BLaER1 treated with 17β-estradiol and CSF1 and Interleukin-3, amounts not matched to agents 10 nM and 100 nM (cell line): ENCODE results near the gene SBF2.

Experiments
- H3K27ac ChIP-seq, 11 experiments: shearing (Covaris generic); formaldehyde crosslinking; 2 replicates each; pipeline ENCODE4 v1.8.1; 2022
- H3K27me3 ChIP-seq, 11 experiments: shearing (Covaris generic); formaldehyde crosslinking; 2 replicates each; pipeline ENCODE4 v1.8.1; 2022
- H3K36me3 ChIP-seq, 11 experiments: shearing (Covaris generic); formaldehyde crosslinking; 2 replicates each; pipeline ENCODE4 v1.8.1; 2022
- H3K4me1 ChIP-seq, 10 experiments: shearing (Covaris generic); formaldehyde crosslinking; 2 replicates each; pipeline ENCODE4 v1.8.1; 2022
- H3K4me2 ChIP-seq, 11 experiments: shearing (Covaris generic); formaldehyde crosslinking; 2 replicates each; pipeline ENCODE4 v1.8.1; 2022
- H3K4me3 ChIP-seq, 10 experiments: shearing (Covaris generic); formaldehyde crosslinking; 2 replicates each; pipeline ENCODE4 v1.8.1; 2022
- H3K9ac ChIP-seq, 11 experiments: shearing (Covaris generic); formaldehyde crosslinking; 2 replicates each; pipeline ENCODE4 v1.8.1; 2022
- H3K9me3 ChIP-seq, 11 experiments: shearing (Covaris generic); formaldehyde crosslinking; replicated peaks in 1 of 11; 2 replicates each; pipeline ENCODE4 v1.8.1; 2022
- H4K20me1 ChIP-seq, 11 experiments: shearing (Covaris generic); formaldehyde crosslinking; 2 replicates each; pipeline ENCODE4 v1.8.1; 2022
- Cebpa-rat ChIP-seq, 11 experiments: shearing (Covaris generic); IDR thresholded peaks; 2 replicates each; pipeline ENCODE4 v1.8.1; 2022

Gene SBF2

DNA sequence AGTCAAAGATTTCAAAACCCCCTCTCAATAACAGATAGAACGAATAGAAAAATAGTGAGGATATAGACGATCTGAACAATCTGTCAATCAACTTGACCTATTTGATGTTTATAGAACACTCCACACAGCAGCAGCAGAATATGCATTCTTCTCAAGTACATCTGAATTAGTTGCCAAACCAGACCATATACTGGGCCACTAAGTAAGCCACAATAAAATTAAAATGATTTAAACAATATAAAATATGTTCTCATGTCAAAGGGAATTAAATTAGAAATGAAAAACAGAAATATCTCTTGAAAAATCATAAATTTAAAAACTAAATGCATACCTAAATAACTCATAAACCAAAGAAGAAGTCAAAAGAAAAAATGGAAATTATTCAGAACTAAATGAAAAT lies 229.2 kb downstream of the SBF2 start:
- peaks cover 13 to 32% (median 20%) of the 10 kb centered on the region in 11 experiments; a peak in 21 of 22 replicates for H3K9me3 ChIP-seq
- no peaks in the 10 kb centered on the region for H3K4me1 ChIP-seq
- no peak overlapping the region for H3K4me2 ChIP-seq
- H3K9ac ChIP-seq: no peak overlapping the region
- peaks cover 0 to 61% (median 0%) of the 10 kb centered on the region in 11 experiments; a peak in 4 of 22 replicates for H4K20me1 ChIP-seq
- no peak overlapping the region for H3K27ac ChIP-seq
- H3K4me3 ChIP-seq: no peak overlapping the region
- H3K27me3 ChIP-seq: no peaks in the 10 kb centered on the region
- H3K36me3 ChIP-seq: no peaks in the 10 kb centered on the region
- no peak for TF ChIP-seq Cebpa-rat (IDR thresholded peaks at IDR 0.05)

DNA sequence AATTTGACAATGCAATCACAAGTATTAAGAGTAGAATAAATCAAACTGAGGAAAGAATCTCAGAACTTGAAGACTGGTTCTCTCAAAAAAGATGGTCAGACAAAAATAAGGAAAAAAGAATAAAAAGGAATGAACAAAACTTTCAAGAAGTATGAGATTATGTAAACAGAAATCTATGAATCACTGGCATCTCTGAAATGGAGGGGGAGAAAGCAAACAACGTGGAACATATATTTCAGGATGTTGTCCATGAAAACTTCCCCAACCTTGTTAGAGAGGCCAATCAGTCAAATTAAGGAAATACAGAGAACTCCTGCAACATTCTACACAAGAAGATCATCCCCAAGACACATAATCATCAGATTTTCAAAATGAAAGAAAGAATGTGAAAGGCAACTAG lies 235.7 kb downstream of the SBF2 start:
- H3K36me3 ChIP-seq: peaks cover 0 to 10% (median 0%) of the 10 kb centered on the region in 11 experiments; a peak in 1 of 22 replicates
- no peak for TF ChIP-seq Cebpa-rat (IDR thresholded peaks at IDR 0.05)
- peaks cover 50 to 79% (median 62%) of the 10 kb centered on the region in 11 experiments for H3K9me3 ChIP-seq
- no peak overlapping the region for H3K4me2 ChIP-seq
- no peaks in the 10 kb centered on the region for H3K27me3 ChIP-seq
- H4K20me1 ChIP-seq: peaks cover 0 to 47% (median 0%) of the 10 kb centered on the region in 11 experiments; a peak in 4 of 22 replicates
- H3K27ac ChIP-seq: no peak overlapping the region
- peaks cover 0 to 8% (median 2%) of the 10 kb centered on the region in 10 experiments; a peak in 9 of 20 replicates for H3K4me1 ChIP-seq
- H3K4me3 ChIP-seq: no peak overlapping the region
- H3K9ac ChIP-seq: no peak overlapping the region

DNA sequence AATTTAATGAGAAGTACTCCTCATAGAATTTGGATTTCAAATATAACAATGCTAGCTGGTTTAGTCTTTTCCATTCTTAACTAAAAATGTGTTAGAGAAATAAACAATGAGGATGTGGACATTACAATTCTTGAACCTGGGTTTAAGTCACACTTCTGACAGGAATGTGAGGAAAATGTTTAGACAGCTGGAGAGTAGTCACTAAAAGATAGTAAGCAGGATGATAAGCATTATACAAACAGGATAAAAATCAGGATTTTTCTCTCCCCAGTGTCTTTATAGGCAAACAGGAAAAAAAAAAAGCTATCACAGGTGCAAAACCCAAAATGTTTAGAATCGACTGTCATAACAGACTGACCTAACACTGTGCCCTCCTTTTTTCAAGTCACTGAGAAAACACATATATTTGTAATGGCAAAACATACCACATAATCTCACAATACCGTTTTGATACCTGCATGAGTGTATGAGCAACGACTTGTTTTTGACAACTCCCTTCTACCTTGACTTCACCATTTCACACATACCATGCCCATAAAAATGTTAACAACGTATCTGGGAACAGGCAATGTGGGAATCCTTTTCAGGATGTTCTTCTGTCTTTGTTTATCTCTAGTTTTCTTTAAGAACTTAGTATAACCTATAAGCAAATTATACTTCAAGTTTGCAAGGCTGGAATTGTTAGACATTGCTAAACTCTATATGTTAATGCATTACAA lies 242.0 kb downstream of the SBF2 start:
- TF ChIP-seq Cebpa-rat (IDR thresholded peaks at IDR 0.05): no peak
- Histone ChIP-seq H3K27me3 (no peaks in the 10 kb centered on the region), H3K4me2 (no peak overlapping the region), H4K20me1 (peaks cover 0 to 47% (median 0%) of the 10 kb centered on the region in 11 experiments; a peak in 4 of 22 replicates), H3K9ac (no peak overlapping the region), H3K4me1 (peaks cover 0 to 9% (median 5%) of the 10 kb centered on the region in 10 experiments; a peak in 10 of 20 replicates), H3K36me3 (peaks cover 0 to 10% (median 0%) of the 10 kb centered on the region in 11 experiments; a peak in 1 of 22 replicates), H3K9me3 (peaks cover 12 to 27% (median 16%) of the 10 kb centered on the region in 11 experiments; a peak in 20 of 22 replicates), H3K4me3 (no peak overlapping the region), H3K27ac (no peak overlapping the region)

DNA sequence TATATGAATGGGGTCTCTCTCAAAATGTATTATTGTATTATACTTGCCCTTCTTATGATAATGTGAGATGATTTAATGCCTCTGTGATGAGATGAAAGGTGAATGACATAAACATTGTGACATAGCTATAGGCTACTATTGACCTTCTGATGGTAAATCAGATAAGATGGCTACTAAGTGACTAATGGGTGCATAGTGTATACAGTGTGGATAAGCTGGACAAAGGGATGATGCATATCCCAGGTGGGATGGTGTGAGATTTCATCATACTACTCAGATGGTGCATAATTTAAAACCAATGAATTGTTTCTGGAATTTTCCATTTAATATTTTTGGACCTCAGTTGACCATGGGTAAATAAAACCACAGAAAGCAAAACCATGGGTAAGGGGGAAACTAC lies 243.5 kb downstream of the SBF2 start:
- H3K4me2 ChIP-seq: no peak overlapping the region

DNA sequence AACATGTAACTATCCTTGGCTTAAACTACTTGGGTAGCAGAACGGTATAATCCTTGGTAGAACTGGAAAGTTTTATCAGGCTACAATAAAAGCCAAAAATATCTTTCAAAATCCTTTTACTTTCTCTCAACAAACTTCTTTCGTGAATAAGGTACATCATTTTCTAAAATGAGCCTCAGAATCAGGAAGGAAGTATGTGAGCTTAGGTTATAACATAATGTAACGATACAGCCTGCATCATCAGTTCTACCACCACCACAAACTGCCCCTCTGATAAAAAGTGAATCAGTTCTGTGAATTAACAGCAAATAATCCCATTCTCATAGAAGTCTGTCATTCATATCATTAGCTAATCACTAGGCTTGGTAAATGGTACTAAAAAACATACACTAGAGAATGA lies 244.3 kb downstream of the SBF2 start:
- no peak for TF ChIP-seq Cebpa-rat (IDR thresholded peaks at IDR 0.05)
- peaks cover 0 to 7% (median 1%) of the 10 kb centered on the region in 11 experiments; a peak in 6 of 22 replicates for H3K36me3 ChIP-seq
- H3K9ac ChIP-seq: no peak overlapping the region
- no peaks in the 10 kb centered on the region for H3K27me3 ChIP-seq
- peak overlapping the region in 1 of 11 experiments; percentile 16; a peak in 1 of 22 replicates for H3K4me2 ChIP-seq
- H3K27ac ChIP-seq: no peak overlapping the region
- H3K9me3 ChIP-seq: peaks cover 15 to 33% (median 17%) of the 10 kb centered on the region in 11 experiments
- no peak overlapping the region for H3K4me3 ChIP-seq
- H3K4me1 ChIP-seq: peaks cover 0 to 9% (median 0%) of the 10 kb centered on the region in 10 experiments; a peak in 1 of 20 replicates
- peaks cover 0 to 43% (median 0%) of the 10 kb centered on the region in 11 experiments; a peak in 4 of 22 replicates for H4K20me1 ChIP-seq

More for the DNA sequence above, 243.5 kb downstream of the SBF2 start:
- no peak overlapping the region for H3K27ac ChIP-seq
- no peaks in the 10 kb centered on the region for H3K36me3 ChIP-seq
- H3K4me1 ChIP-seq: peaks cover 0 to 9% (median 0%) of the 10 kb centered on the region in 10 experiments; a peak in 1 of 20 replicates
- no peaks in the 10 kb centered on the region for H3K27me3 ChIP-seq
- H4K20me1 ChIP-seq: peaks cover 0 to 47% (median 0%) of the 10 kb centered on the region in 11 experiments; a peak in 4 of 22 replicates
- no peak for TF ChIP-seq Cebpa-rat (IDR thresholded peaks at IDR 0.05)
- peaks cover 8 to 27% (median 12%) of the 10 kb centered on the region in 11 experiments for H3K9me3 ChIP-seq
- no peak overlapping the region for H3K4me3 ChIP-seq
- no peak overlapping the region for H3K9ac ChIP-seq

DNA sequence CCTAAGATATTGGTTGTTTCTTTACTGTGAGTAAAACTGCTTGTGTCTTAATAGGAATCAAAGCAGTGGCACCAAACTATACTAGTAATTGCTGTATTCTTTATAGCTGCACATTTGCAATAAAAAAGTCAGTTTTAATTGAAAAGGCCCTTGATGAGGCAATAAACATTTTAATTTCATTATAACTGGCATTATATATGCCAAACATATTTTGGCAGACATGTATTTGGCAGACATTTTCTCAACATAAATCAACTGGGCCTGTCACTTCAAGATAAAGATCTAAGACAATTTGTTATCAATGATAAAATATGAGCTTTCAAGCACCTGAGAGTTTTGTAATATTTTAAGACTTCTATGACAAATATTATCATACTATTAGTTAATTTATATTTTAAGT lies 245.7 kb downstream of the SBF2 start:
- H3K9me3 ChIP-seq: peaks cover 29 to 47% (median 32%) of the 10 kb centered on the region in 11 experiments
- H3K4me2 ChIP-seq: no peak overlapping the region
- no peak for TF ChIP-seq Cebpa-rat (IDR thresholded peaks at IDR 0.05)
- no peak overlapping the region for H3K9ac ChIP-seq
- H3K4me1 ChIP-seq: peaks cover 0 to 12% (median 0%) of the 10 kb centered on the region in 10 experiments; a peak in 2 of 20 replicates
- H3K4me3 ChIP-seq: no peak overlapping the region
- no peak overlapping the region for H3K27ac ChIP-seq
- peaks cover 0 to 19% (median 7%) of the 10 kb centered on the region in 11 experiments; a peak in 8 of 22 replicates for H3K36me3 ChIP-seq
- H3K27me3 ChIP-seq: no peaks in the 10 kb centered on the region
- H4K20me1 ChIP-seq: peaks cover 0 to 29% (median 0%) of the 10 kb centered on the region in 11 experiments; a peak in 4 of 22 replicates

DNA sequence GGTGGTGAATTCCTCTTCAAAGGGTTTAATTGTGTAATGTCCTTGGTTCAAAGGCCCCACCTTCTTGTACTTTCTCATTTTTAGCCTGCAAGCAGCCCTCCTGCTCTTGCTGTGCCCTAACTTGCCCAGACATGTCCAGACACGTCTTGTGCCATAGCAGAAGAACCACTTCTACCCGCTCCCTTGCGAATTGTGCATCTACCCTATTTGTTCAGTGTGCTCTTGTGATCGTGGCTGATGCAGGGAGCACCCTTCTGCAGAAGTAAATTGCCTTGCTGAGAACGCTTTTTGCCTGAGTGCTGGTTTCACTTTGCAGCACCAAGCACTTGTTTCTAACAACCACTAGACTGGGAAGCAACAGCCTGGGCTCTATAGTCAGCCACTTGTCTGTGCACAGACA lies 249.4 kb downstream of the SBF2 start:
- Histone ChIP-seq H4K20me1 (peaks cover 0 to 11% (median 0%) of the 10 kb centered on the region in 11 experiments; a peak in 1 of 22 replicates), H3K4me2 (no peak overlapping the region), H3K9ac (no peak overlapping the region), H3K27ac (no peak overlapping the region), H3K4me1 (peaks cover 0 to 37% (median 0%) of the 10 kb centered on the region in 10 experiments; a peak in 6 of 20 replicates), H3K9me3 (peaks cover 32 to 55% (median 37%) of the 10 kb centered on the region in 11 experiments), H3K36me3 (peaks cover 0 to 28% (median 7%) of the 10 kb centered on the region in 11 experiments; a peak in 8 of 22 replicates), H3K27me3 (no peaks in the 10 kb centered on the region), H3K4me3 (peak overlapping the region in 3 of 10 experiments; percentile 13 to 19 (median 18); a peak in 3 of 20 replicates)
- no peak for TF ChIP-seq Cebpa-rat (IDR thresholded peaks at IDR 0.05)

DNA sequence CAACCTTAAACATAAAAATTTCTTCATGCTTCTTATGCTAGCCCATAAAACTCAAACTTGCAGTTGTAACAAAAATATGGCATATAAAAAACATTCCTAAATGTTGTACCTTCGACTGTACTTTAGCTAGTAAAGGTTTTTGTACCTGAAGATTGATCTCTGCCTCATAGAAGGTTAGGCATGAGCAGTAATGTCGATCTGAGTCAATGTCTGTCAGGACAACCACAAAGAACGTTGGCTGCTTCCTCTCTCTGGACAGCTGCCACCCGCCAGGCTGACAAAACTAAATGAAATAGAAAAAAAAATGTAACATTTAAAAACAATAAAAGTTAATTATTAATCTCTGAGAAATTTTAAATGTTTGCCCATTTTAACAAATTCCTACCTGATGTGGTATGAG lies 251.3 kb downstream of the SBF2 start:
- H3K27me3 ChIP-seq: no peaks in the 10 kb centered on the region
- no peak for TF ChIP-seq Cebpa-rat (IDR thresholded peaks at IDR 0.05)

More for the DNA sequence above, 251.3 kb downstream of the SBF2 start:
- Histone ChIP-seq H3K4me1 (peaks cover 0 to 40% (median 0%) of the 10 kb centered on the region in 10 experiments; a peak in 6 of 20 replicates), H3K36me3 (peaks cover 0 to 28% (median 7%) of the 10 kb centered on the region in 11 experiments; a peak in 8 of 22 replicates), H3K4me3 (no peak overlapping the region), H4K20me1 (peaks cover 0 to 7% (median 0%) of the 10 kb centered on the region in 11 experiments; a peak in 1 of 22 replicates), H3K9me3 (peaks cover 32 to 49% (median 37%) of the 10 kb centered on the region in 11 experiments), H3K27ac (peak overlapping the region in 1 of 11 experiments; percentile 2; a peak in 1 of 22 replicates), H3K4me2 (peak overlapping the region in 3 of 11 experiments; percentile 22 to 80 (median 63); a peak in 4 of 22 replicates), H3K9ac (no peak overlapping the region)
